Caco-2 (cell line): Measurements from ENCODE around the gene ZFP28. TPM values are rescaled to one million over a fixed set of nuclear protein-coding genes. Genes with fewer than 3 reads are reported as not detected.

Experiments used
- BruUV-seq: library from RNA; stranded (reverse); fragments of 400-500 nt; replicated peaks from 2 replicates; lab custom pipeline; 2021; lab: Mats Ljungman, UMichigan
- CTCF ChIA-PET: fragments of 300-600 bp; sonication (Branson Sonifier 250); formaldehyde crosslinking; loops from one replicate; lab custom pipeline; 2022; ENCODE audit warnings: antibody characterized with exemption; lab: Charles Lee
- POLR2A ChIA-PET: fragments of 300-600 bp; sonication (Branson Sonifier 250); formaldehyde crosslinking; loops from one replicate; lab custom pipeline; 2022; ENCODE audit warnings: antibody characterized with exemption; lab: Charles Lee
- DNase-seq, 2 experiments: peaks; one replicate each; pipeline versions ENCODE4 v3.0.0 to v3.0.0-alpha.2; 2020 to 2022
- H3K27me3 ChIP-seq: replicated peaks from 2 replicates; pipeline ENCODE4 v1.6.0; 2011; ENCODE audit warnings: low read length; ENCODE audit not compliant: control insufficient read depth, insufficient read depth
- H3K36me3 ChIP-seq: 2 replicates; pipeline ENCODE4 v1.5.1; 2011; ENCODE audit warnings: low read length; ENCODE audit not compliant: control insufficient read depth, insufficient read depth
- H3K4me1 ChIP-seq: fragments of 250-450 bp; sonication (Bioruptor Pico); 2 replicates; pipeline ENCODE4 v1.5.1; 2020; ENCODE audit warnings: mild to moderate bottlenecking
- H3K4me3 ChIP-seq: 2 replicates; pipeline ENCODE4 v1.5.1; 2011; ENCODE audit warnings: low read depth, mild to moderate bottlenecking, control low read depth, low read length
- H3K9me3 ChIP-seq: fragments of 250-450 bp; sonication (Bioruptor Pico); 2 replicates; pipeline ENCODE4 v1.5.1; 2020; ENCODE audit warnings: mild to moderate bottlenecking, moderate library complexity
- H3K27ac Mint-ChIP-seq: one replicate; pipeline ENCODE4 v1.8.0; 2022; ENCODE audit warnings: mixed read lengths; ENCODE audit not compliant: unreplicated experiment
- H3K27me3 Mint-ChIP-seq: one replicate; pipeline ENCODE4 v1.8.0; 2022; ENCODE audit warnings: mixed read lengths; ENCODE audit not compliant: insufficient read depth, unreplicated experiment
- H3K36me3 Mint-ChIP-seq: one replicate; pipeline ENCODE4 v1.8.0; 2022; ENCODE audit warnings: mild to moderate bottlenecking, mixed read lengths; ENCODE audit not compliant: insufficient read depth, unreplicated experiment
- H3K4me1 Mint-ChIP-seq: one replicate; pipeline ENCODE4 v1.8.0; 2022; ENCODE audit warnings: low read depth, mixed read lengths; ENCODE audit not compliant: unreplicated experiment
- H3K4me3 Mint-ChIP-seq: one replicate; pipeline ENCODE4 v1.8.0; 2022; ENCODE audit warnings: mild to moderate bottlenecking, moderate library complexity, mixed read lengths; ENCODE audit not compliant: unreplicated experiment
- H3K9me3 Mint-ChIP-seq: one replicate; pipeline ENCODE4 v1.8.0; 2022; ENCODE audit warnings: mixed read lengths; ENCODE audit not compliant: unreplicated experiment
- CTCF ChIP-seq, 2 experiments: fragments of 200-600 bp in 1 of 2; IDR thresholded peaks; 1 replicate in 1 of 2; 2 replicates in 1 of 2; pipeline versions ENCODE4 v1.5.1 to v1.8.0; 2011 to 2022; ENCODE audit warnings: antibody characterized with exemption in 1 of 2, control low read depth in 1 of 2, inconsistent platforms in 1 of 2, low read depth in 1 of 2, low read length in 1 of 2, mild to moderate bottlenecking in 1 of 2, moderate library complexity in 1 of 2; ENCODE audit not compliant: insufficient read depth in 1 of 2, severe bottlenecking in 1 of 2, unreplicated experiment in 1 of 2
- intact Hi-C: fragments of 100-400 bp; cut with micrococcal nuclease; formaldehyde crosslinking; loops from one replicate; pipeline ENCODE4 v1.10.0; 2022; ENCODE audit not compliant: unreplicated experiment
- total RNA-seq: library from RNA; stranded (reverse); gene quantifications from 2 replicates; pipeline ENCODE4 v1.2.3, GENCODE V29; 2022

Gene ZFP28
- total RNA-seq, 1 experiment from 2014 or later = not detected

- intact Hi-C loops = no loop called here
- no peak for TF ChIP-seq CTCF (IDR thresholded peaks at IDR 0.05; ENCODE audit: insufficient read depth in 1 of 2, low read depth in 1 of 2, low read length in 1 of 2, severe bottlenecking in 1 of 2, unreplicated experiment in 1 of 2)
- H3K36me3 Mint-ChIP-seq = no peaks in the 10 kb centered on the region
- no peak within 1 kb of the TSS for H3K27ac Mint-ChIP-seq
- ChIA-PET CTCF (no interaction called here), POLR2A (no interaction called here)
- H3K27me3 Mint-ChIP-seq = no peaks in the 10 kb centered on the region
- peaks cover 7% of the 10 kb centered on the region for H3K9me3 Mint-ChIP-seq
- Histone ChIP-seq H3K4me1 (no peaks in the 10 kb centered on the region), H3K4me3 (no peak within 1 kb of the TSS), H3K27me3 (no peaks in the 10 kb centered on the region), H3K9me3 (no peaks in the 10 kb centered on the region; the same call in 1 of the 2 replicates), H3K36me3 (no peaks in the 10 kb centered on the region)
- no peaks in the 10 kb centered on the region for H3K4me1 Mint-ChIP-seq
- H3K4me3 Mint-ChIP-seq = no peak within 1 kb of the TSS
- no peak for DNase-seq
- BruUV-seq = no TSS peak
Observed at GRCh38 chr19:56507446-56508289, 31.1 kb upstream of the ZFP28 start, which contains the start of gene ZNF471. TSS of gene ZNF471 (plus strand) at chr19:56507855. CDS start at chr19:56511572, 3,717 bp downstream.

DNA sequence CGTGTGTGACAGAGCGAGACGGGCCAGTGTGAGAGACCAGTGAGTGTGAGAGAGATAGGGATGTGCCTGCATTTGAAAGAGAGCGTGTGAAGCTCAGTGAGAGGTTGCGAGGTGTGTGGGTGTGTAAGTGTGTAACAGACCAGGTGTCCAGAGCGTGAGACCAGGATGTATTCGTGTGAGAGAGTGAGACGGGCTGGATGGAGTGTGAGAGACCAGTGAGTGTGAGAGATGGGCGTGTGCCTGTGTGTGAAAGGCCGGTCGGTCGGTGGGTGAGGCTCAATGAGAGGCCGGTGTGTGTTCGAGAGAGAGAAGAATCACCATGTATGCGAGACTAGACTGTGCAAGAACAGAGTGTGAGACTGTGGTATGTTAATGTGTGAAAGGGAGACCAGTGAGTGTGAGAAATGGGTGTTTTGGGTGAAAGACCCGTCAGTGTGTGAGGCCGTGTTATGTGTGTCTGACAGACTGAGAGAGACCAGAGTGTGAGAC is 30.4 kb upstream of the ZFP28 start:
- intact Hi-C loops = no loop called here
- Mint-ChIP-seq H3K4me1 (no peaks in the 10 kb centered on the region), H3K36me3 (no peaks in the 10 kb centered on the region), H3K4me3 (no peak overlapping the region), H3K9me3 (peaks cover under 1% of the 10 kb centered on the region), H3K27me3 (no peaks in the 10 kb centered on the region), H3K27ac (no peak overlapping the region)
- ChIA-PET POLR2A (no interaction called here), CTCF (no interaction called here)
- no peaks in the 10 kb centered on the region for H3K36me3 ChIP-seq
- no peaks in the 10 kb centered on the region for H3K4me1 ChIP-seq
- H3K27me3 ChIP-seq = no peaks in the 10 kb centered on the region
- DNase-seq = no peak
- no peak overlapping the region for H3K4me3 ChIP-seq
- BruUV-seq = no TSS peak
- no peaks in the 10 kb centered on the region; the same call in 1 of the 2 replicates for H3K9me3 ChIP-seq
- no peak for TF ChIP-seq CTCF (IDR thresholded peaks at IDR 0.05; ENCODE audit: insufficient read depth in 1 of 2, low read depth in 1 of 2, low read length in 1 of 2, severe bottlenecking in 1 of 2, unreplicated experiment in 1 of 2)

DNA sequence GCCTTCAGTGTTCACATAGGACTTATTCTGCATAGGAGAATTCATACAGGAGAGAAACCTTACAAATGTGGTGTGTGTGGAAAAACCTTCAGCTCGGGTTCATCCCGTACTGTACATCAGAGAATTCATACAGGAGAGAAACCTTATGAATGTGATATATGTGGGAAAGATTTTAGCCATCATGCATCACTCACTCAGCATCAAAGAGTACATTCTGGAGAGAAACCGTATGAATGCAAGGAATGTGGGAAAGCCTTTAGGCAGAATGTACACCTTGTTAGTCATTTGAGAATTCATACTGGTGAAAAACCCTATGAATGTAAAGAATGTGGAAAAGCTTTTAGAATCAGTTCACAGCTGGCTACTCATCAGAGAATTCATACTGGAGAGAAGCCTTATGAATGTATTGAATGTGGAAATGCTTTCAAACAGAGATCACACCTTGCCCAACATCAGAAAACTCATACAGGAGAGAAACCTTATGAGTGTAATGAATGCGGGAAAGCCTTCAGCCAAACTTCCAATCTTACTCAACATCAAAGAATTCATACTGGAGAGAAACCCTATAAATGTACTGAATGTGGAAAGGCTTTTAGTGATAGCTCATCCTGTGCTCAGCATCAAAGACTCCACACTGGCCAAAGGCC is 13.4 kb upstream of the ZFP28 start:
- TF ChIP-seq CTCF (IDR thresholded peaks at IDR 0.05; ENCODE audit: insufficient read depth in 1 of 2, low read depth in 1 of 2, low read length in 1 of 2, severe bottlenecking in 1 of 2, unreplicated experiment in 1 of 2) = no peak
- Histone ChIP-seq H3K36me3 (no peaks in the 10 kb centered on the region), H3K27me3 (no peaks in the 10 kb centered on the region), H3K4me3 (no peak overlapping the region), H3K9me3 (peaks cover 53% of the 10 kb centered on the region), H3K4me1 (no peaks in the 10 kb centered on the region)
- POLR2A ChIA-PET = no interaction called here
- intact Hi-C loops = no loop called here
- DNase-seq = no peak
- H3K27me3 Mint-ChIP-seq = no peaks in the 10 kb centered on the region
- H3K4me3 Mint-ChIP-seq = no peak overlapping the region
- CTCF ChIA-PET = no interaction called here
- BruUV-seq = no TSS peak
- H3K9me3 Mint-ChIP-seq = peaks cover 76% of the 10 kb centered on the region
- no peaks in the 10 kb centered on the region for H3K36me3 Mint-ChIP-seq
- H3K27ac Mint-ChIP-seq = no peak overlapping the region
- H3K4me1 Mint-ChIP-seq = no peaks in the 10 kb centered on the region
